Effector memory CD4-positive, alpha-beta T cell (primary cell): ENCODE data around the gene STAC3.
A peak's percentile ranks its signal among the peaks of the same experiment; 100 is the strongest.

Experiments
- DNase-seq, 3 donors: peaks; one replicate each; pipeline ENCODE4 v3.0.0-alpha.2; 2020
- H3K27ac ChIP-seq: 2 replicates; pipeline ENCODE4 v1.7.0; 2013; ENCODE audit warnings: mild to moderate bottlenecking, low read length, moderate library complexity; ENCODE audit not compliant: insufficient read depth, poor library complexity, severe bottlenecking
- H3K27me3 ChIP-seq: replicated peaks from 2 replicates; pipeline ENCODE4 v1.7.0; 2013; ENCODE audit warnings: mild to moderate bottlenecking, low read length; ENCODE audit not compliant: insufficient read depth, control insufficient read depth, poor library complexity, severe bottlenecking
- H3K36me3 ChIP-seq: 2 replicates; pipeline ENCODE4 v1.7.0; 2013; ENCODE audit warnings: mild to moderate bottlenecking, low read length, moderate library complexity; ENCODE audit not compliant: control insufficient read depth, insufficient read depth
- H3K4me1 ChIP-seq: 2 replicates; pipeline ENCODE4 v1.7.0; 2013; ENCODE audit warnings: low read length, mild to moderate bottlenecking; ENCODE audit not compliant: control insufficient read depth, insufficient read depth, poor library complexity, severe bottlenecking
- H3K4me3 ChIP-seq: 2 replicates; pipeline ENCODE4 v1.7.0; 2013; ENCODE audit warnings: low read length, low read depth, mild to moderate bottlenecking; ENCODE audit not compliant: insufficient read depth, poor library complexity, severe bottlenecking
- H3K9me3 ChIP-seq: 2 replicates; pipeline ENCODE4 v1.7.0; 2013; ENCODE audit warnings: mild to moderate bottlenecking, low read length, moderate library complexity; ENCODE audit not compliant: control insufficient read depth

The STAC3 gene

GRCh38 chr12:57222286-57223190 is 28.4 kb downstream of the STAC3 start:
- Histone ChIP-seq H3K27ac (no peak overlapping the region), H3K4me3 (no peak overlapping the region), H3K9me3 (no peaks in the 10 kb centered on the region), H3K27me3 (peaks cover 88% of the 10 kb centered on the region), H3K36me3 (no peaks in the 10 kb centered on the region), H3K4me1 (peaks cover 24% of the 10 kb centered on the region)
- DNase-seq, result no peak

GRCh38 chr12:57221169-57221917 is 29.6 kb downstream of the STAC3 start:
- no peak for DNase-seq
- no peak overlapping the region for H3K27ac ChIP-seq
- H3K4me1 ChIP-seq, result peaks cover 34% of the 10 kb centered on the region
- peaks cover 94% of the 10 kb centered on the region for H3K27me3 ChIP-seq
- H3K36me3 ChIP-seq, result no peaks in the 10 kb centered on the region
- no peak overlapping the region for H3K4me3 ChIP-seq
- no peaks in the 10 kb centered on the region for H3K9me3 ChIP-seq

- no peak for DNase-seq
- Histone ChIP-seq H3K27ac (no peak overlapping the region), H3K9me3 (no peaks in the 10 kb centered on the region), H3K27me3 (peaks cover 94% of the 10 kb centered on the region), H3K4me3 (no peak overlapping the region), H3K36me3 (no peaks in the 10 kb centered on the region), H3K4me1 (peaks cover 36% of the 10 kb centered on the region)
Measured at GRCh38 chr12:57220770-57221168, 30.2 kb downstream of the STAC3 start.

- no peaks in the 10 kb centered on the region for H3K9me3 ChIP-seq
- peaks cover 94% of the 10 kb centered on the region for H3K27me3 ChIP-seq
- DNase-seq, result no peak
- no peak overlapping the region for H3K4me3 ChIP-seq
- H3K36me3 ChIP-seq, result no peaks in the 10 kb centered on the region
- peaks cover 36% of the 10 kb centered on the region for H3K4me1 ChIP-seq
- no peak overlapping the region for H3K27ac ChIP-seq
Measured at GRCh38 chr12:57219993-57220754, 30.8 kb downstream of the STAC3 start.

- Histone ChIP-seq H3K27ac (no peak overlapping the region), H3K9me3 (no peaks in the 10 kb centered on the region), H3K27me3 (peaks cover 95% of the 10 kb centered on the region), H3K4me3 (no peak overlapping the region), H3K4me1 (peaks cover 35% of the 10 kb centered on the region), H3K36me3 (no peaks in the 10 kb centered on the region)
- DNase-seq, result no peak
Measured at GRCh38 chr12:57219205-57219992, 31.6 kb downstream of the STAC3 start.

GRCh38 chr12:57218030-57218853 is 32.7 kb downstream of the STAC3 start:
- H3K4me1 ChIP-seq, result peaks cover 44% of the 10 kb centered on the region
- H3K27me3 ChIP-seq, result peaks cover 96% of the 10 kb centered on the region
- H3K36me3 ChIP-seq, result no peaks in the 10 kb centered on the region
- H3K27ac ChIP-seq, result no peak overlapping the region
- no peak overlapping the region for H3K4me3 ChIP-seq
- H3K9me3 ChIP-seq, result no peaks in the 10 kb centered on the region
- no peak for DNase-seq

DNA sequence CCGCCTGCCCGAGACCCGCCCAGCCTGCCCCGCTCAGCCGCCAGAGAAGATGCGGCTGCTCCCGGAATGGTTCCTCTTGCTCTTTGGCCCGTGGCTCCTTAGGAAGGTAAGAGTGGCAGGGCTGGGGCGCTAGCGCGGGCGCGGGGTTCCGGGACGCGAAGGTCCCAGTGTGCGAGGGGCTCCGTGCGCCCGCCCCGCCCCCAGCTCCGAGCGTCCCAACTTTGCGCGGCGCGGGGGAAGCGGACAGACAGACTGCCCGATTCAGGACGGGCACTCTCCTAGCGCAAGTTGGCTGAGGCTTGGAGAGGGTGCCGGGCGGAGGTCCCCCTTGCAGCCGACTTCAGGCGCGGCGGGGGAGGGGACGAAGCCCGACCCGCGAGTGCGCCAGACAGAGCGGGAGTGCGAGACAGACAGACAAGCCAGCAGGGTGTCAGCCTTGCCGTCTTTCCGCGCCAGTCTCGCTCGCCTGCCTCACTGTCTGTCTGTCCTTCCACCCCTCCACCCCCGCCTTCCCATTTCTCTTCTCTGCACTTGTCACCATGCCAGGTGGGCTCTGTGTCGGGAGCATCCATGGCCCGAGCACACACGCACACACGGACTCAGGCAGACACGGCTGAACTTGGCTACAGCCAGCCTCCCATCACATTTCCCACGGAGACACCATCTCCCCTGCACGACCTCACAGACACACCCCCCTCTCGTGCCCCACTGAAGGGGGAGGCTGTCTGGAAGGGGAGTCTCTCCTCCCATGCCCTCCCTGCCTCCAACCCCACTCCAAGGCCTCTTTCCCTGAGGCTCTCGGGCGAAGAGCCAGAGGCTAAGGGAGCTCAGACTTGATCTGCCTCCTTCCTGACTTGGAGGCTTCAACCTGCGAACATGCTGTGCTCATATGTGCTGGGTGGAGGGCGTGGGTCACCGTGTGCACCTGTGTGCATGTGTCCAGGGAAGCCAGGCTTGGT is 33.8 kb downstream of the STAC3 start:
- DNase-seq, result peak in 1 of 3 donors; percentile 34
- H3K9me3 ChIP-seq, result no peaks in the 10 kb centered on the region
- H3K36me3 ChIP-seq, result no peaks in the 10 kb centered on the region
- H3K4me1 ChIP-seq, result peaks cover 47% of the 10 kb centered on the region
- peak overlapping the region; percentile 52 for H3K4me3 ChIP-seq
- H3K27me3 ChIP-seq, result peaks cover 86% of the 10 kb centered on the region
- no peak overlapping the region for H3K27ac ChIP-seq
